Activated T-helper 1 cell treated with Interleukin-2 at 50 U/mL for 16 hours (primary cell): ENCODE measurements around the gene IGLON5.

Source experiments
- DNase-seq: peaks from one replicate; pipeline ENCODE4 v3.0.0-alpha.2; 2020; ENCODE audit warnings: low read depth

Gene IGLON5

GRCh38 chr19:51339313-51339686 is 27.9 kb downstream of the IGLON5 start:
- no peak for DNase-seq

DNA sequence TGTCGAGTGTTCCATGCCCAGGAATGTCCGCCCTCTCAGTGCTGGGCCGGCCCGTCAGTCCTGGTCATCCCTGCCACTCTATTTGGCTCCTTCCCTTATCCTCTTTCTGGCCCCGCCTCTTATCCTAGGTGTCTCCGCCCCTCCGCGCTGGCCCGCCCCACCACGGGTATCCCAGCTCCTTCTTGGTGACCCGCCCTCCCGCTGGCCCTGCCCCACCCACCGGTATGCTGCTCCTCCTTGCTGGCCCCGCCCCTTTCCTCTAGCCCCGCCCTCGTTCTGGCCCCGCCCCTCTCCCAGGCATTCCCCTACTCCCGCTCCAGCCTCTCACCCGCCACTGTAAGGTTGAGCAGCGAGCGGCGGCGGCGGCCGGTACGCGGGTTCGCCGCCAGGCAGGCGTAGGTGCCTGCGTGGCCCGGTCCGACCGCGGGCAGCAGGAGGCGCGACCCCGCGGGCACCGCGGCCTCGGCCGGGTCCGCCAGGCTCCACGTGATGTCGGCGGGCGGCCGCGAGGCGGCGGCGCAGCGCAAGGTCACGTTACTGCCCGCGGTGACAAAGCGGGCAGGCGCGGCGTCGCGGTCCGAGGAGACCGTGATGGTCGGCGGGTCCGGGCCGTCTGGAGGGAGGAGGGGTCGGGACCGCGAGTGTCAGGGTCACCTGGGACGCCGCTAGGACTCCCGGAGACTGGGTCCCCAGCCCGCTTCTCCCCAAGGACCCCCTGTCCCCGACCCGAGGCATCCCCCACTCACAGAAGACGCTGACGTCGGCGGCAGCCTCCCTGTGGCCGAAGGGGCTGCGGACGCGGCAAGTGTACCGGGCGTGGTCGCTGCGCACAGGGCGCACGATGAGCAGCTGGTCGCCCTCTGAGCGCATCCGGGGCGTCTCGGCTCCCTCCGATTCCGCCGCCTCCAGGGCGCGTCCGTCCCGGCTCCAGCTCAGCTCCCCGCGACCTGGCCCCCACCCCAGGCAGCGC is 28.5 kb downstream of the IGLON5 start:
- DNase-seq, result peak; percentile 72

DNA sequence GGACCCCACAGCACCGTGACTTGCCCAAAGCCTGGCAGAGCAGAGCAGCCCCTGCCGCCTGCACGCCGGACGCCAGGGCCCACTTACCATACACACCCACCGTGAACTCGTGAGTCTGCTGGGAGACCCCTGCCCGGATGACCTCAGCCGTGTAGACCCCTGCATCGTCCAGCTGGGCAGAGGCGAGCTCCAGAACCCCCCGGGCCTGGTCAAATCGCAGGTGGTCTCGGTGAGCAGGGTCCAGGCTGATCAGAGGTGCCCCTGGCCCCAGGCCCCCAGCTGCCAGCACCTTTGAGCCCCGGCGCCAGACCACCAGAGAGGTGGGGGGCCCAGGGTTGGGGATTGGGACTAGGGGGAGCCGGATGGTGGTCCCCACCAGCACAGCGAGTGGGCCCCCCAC is 29.6 kb downstream of the IGLON5 start:
- DNase-seq, result no peak

DNA sequence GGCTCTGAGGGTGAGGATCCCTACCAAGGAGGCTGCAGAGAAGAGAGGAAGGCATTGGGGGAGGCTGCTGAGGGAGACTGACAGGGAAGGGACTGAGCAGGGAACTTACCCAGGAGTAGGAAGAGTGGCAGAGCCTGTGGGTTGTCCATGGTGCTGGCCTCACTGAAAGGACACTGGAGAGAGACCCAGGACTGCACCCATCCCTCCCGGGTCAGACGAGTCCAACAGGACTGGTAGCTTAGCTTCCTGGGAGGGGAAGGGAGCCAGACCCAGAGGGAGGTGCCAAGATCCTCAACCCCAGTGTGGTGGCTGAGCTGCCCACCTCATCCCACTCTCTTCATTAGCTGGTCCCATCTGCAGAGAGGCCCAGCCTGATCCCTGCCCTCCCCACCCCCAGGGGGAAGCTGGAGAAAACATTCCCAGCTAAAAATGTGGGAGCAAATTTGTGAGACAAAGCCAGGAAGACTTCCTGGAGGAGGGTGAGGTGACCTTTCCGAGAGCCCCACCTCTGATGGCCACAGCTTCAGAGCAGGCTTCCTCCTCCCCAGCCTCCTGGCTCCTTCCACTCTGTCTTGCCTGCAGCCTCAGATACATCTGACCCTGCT is 30.6 kb downstream of the IGLON5 start, which contains the start of gene VSIG10L:
TSS of gene VSIG10L (minus strand) at position 164 of the 605 bp plus-strand sequence. CDS start at position 149, 15 bp downstream.
- no peak for DNase-seq

GRCh38 chr19:51342631-51343569 is 31.5 kb downstream of the IGLON5 start:
- no peak for DNase-seq

DNA sequence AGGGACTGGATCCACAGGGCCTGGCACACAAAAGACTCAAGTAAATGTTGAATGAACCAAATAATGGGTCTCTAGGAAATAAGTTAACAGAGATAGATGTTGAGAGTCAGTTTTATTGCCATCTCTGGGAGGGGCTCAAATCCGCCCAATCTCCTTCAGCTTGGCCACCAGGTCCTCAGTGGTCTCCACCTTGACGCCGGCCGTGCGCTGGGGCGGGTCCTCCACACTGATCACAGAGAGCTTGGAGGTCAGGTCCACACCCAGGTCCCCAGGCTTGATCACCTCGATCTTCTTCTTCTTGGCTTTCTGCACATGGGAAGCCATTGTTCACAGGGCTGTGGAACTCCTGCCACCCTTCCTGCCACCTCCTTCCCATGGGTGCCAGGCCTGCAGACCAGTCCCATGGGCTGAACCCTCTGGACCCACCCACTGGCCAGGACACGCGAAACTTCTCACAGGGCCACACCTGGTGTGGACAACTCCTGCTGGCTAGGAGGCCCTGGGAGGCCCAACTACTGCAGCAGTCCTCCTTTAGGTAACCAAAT is 33.7 kb downstream of the IGLON5 start:
- no peak for DNase-seq

DNA sequence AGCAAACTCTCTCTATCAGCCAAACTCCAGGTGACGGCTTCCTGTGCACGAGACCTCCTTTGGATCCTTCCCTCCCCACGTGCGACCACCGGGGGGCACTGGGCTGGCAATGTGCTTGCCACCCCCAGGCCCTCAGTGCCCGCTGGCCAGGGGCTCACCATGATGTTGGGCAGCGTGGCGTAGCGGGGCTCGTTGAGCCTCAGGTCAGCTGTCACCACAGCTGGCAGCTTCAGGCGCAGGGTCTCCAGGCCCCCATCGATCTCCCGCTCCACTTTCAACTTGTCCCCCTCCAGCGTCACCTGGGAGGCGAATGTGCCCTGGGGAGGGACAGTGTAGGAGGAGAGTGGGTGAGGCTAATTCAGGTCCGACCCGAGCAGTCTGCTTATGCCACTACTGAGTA is 35.3 kb downstream of the IGLON5 start:
- no peak for DNase-seq

DNA sequence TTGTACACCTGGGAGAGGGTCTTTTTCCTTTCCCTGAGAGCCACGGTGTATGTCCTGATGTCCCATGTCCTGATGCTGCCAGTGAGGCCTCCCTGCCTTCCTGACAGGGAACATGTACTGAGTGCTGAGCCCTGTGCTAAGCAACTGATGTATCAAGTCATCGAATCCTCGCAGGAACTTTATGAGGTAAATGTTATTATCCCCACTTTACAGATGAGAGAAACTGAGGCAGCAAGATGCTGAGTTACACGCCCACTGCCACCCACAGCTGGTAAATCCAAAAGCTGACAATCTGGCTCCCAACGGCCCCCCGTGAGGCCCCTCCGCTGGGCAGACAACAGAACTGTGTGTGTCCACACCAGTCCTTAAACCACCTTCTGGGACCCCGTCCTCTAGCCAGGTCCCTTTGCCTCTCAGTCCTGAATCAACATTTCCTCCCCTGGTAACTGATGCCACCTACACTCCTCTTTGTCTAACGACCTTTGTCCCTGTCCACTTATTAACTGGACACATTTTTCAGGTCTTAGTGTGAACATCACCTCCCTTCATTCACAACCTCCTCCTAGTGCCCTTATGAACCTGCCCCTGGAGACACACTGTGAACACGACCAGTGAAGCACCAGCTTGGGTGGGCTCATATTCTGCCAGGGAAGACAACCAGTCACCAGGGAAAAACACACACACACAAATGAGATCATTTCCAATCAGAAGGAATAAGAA is 35.9 kb downstream of the IGLON5 start:
- no peak for DNase-seq

DNA sequence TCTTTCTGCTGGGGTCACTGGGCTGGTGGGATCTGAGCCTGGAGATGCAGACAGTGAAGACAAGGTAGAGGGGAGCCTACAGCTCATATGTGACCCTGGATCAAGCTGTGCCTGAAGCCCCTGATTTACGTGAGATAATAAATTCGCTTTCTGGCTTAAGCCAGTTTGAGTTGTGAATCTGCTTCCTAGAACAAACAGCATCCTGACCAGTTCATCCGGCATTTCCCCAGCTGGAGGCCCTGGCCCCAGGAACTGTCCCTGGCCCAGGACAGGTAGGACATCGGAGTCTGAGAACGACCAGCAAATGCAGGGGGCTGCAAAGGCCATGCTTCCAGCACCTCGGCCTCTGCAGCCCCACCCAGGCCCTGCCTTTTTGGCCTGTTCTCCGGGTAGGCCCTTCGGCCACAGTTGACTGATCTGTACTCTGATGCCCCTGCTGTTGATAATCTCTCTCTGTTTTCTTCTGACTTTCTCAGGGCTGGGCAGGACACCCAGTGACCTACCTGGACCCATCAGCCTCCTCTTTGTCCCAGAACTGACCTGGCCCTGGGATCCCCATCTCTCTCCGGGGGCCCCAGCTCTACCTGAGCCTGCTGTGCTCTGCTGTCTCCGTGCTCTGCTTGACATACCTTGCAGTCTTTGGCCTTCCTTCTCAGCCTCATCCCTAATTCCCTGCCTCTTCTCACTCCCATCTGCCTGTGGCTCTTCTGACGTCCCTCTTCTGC is 40.0 kb downstream of the IGLON5 start:
- DNase-seq, result no peak

DNA sequence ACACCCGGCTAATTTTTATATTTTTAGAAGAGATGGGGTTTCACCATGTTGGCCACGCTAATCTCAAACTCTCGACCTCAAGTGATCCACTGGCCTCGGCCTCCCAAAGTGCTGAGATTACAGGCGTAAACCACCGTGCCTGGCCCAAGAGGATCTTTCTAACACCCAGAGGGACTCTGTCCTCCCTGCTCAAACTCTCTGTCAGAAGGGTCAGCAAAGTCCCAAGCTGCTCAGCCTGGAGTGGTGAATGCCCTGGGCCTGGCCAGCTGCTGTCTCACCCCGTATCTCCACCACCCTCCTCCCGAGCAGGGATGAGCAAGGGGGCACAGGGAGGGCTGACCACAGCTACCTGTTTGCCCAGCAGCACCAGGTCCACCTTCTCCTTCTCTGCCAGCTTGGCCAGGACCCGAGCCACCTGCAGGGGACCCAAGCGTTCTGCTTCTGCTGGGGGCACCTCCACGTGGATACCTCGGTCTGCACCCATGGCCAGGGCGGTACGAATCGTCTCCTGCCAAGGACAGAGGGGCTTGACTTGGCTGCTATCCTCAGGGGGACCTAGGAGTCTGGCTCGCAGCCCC is 41.4 kb downstream of the IGLON5 start:
- DNase-seq, result no peak

GRCh38 chr19:51354103-51354741 is 42.8 kb downstream of the IGLON5 start:
- no peak for DNase-seq

DNA sequence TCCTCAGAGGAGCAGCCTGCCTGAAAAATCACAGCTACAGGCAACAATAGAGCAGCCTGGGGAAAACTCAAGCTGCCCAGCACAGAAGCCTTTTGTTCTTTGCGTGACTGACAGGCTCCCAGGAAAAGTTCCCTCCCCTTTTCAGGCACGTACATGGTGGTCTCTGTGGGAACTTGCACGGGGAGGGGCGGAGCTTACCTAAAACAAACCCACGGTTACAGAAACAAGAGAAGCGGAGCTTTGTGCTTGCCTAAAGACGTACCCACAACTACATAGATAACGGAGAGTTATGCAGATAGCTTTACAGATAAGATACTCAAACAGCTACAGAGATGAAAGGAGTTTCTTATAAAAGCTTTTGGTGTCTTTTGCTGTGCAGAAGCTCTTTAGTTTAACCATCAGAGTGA is 43.3 kb downstream of the IGLON5 start:
- no peak for DNase-seq

GRCh38 chr19:51356159-51356801 is 44.8 kb downstream of the IGLON5 start:
- DNase-seq, result no peak

- no peak for DNase-seq
Observed at GRCh38 chr19:51357952-51358351, 46.5 kb downstream of the IGLON5 start.

DNA sequence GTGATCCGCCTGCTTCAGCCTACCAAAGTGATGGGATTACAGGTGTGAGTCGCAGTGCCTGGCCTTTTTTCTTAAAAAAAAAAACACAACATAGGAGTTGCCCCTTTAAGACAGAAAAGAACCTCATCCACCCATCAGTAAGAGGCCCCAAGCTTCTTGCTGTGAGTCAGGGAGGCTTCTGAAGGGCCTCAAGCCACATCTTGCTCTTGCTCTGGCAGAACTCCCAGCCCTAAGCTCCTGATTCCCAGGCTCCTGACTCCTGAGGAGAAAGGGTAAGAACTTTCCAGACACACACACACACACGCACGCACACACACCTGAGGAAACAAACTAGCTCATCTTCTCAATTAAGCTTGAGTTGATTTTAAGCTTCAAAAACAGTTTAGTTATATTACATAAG is 47.9 kb downstream of the IGLON5 start:
- no peak for DNase-seq

- DNase-seq, result no peak
Observed at GRCh38 chr19:51361239-51361638, 49.8 kb downstream of the IGLON5 start.

GRCh38 chr19:51364200-51365106 is 53.0 kb downstream of the IGLON5 start:
- no peak for DNase-seq
